ENCODE results near the gene SRGAP2B.
"Not testable (repeated sequence)": the region's sequence is repeated elsewhere in the genome, so short reads cannot be mapped to it uniquely, and the experiment has no call there.

DNA sequence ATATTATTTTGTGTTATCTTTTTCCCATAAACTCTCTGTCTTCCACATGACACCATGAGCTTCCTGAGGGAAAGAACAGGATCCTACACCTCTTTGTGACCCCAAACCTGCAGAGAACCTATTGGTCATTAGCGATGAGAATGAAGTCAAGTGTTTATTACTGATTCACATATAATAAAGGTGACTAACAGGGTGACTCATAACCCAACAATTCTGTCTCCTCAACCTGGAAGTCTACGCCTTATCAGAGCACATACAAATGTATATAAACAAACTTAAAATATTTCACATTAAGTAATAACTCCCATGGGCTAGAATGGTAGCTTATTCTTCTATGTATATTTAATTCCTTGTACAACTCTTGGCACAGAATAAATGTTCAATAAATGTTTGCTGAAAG, 117.3 kb downstream of the SRGAP2B start:
- TF ChIP-seq, protein P1, sequence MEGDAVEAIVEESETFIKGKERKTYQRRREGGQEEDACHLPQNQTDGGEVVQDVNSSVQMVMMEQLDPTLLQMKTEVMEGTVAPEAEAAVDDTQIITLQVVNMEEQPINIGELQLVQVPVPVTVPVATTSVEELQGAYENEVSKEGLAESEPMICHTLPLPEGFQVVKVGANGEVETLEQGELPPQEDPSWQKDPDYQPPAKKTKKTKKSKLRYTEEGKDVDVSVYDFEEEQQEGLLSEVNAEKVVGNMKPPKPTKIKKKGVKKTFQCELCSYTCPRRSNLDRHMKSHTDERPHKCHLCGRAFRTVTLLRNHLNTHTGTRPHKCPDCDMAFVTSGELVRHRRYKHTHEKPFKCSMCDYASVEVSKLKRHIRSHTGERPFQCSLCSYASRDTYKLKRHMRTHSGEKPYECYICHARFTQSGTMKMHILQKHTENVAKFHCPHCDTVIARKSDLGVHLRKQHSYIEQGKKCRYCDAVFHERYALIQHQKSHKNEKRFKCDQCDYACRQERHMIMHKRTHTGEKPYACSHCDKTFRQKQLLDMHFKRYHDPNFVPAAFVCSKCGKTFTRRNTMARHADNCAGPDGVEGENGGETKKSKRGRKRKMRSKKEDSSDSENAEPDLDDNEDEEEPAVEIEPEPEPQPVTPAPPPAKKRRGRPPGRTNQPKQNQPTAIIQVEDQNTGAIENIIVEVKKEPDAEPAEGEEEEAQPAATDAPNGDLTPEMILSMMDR (IDR thresholded peaks at IDR 0.05): not testable (repeated sequence)
- TF ChIP-seq POLR2A (IDR thresholded peaks at IDR 0.05; ENCODE audit: low read depth); EP300 (IDR thresholded peaks at IDR 0.05); POLR2AphosphoS5 (IDR thresholded peaks at IDR 0.05): not testable (repeated sequence)

Data from esophagus muscularis mucosa (tissue), 4 donors.